HepG2 (cell line): ENCODE results near the gene SIDT1. TPM values are rescaled to one million over a fixed set of nuclear protein-coding genes. Genes with fewer than 3 reads are reported as not detected.

Source experiments
- ATAC-seq: fragments of 200-7000 bp; cut with Tn5 transposase; 3 replicates; pipeline ENCODE4 v1.9.1; 2020; ENCODE audit warnings: mild to moderate bottlenecking, moderate library complexity
- BruUV-seq: library from RNA; stranded (reverse); fragments of 400-500 nt; replicated peaks from 2 replicates; lab custom pipeline; 2021; lab: Mats Ljungman, UMichigan
- CTCF ChIA-PET: fragments of 300-600 bp; formaldehyde crosslinking; extraction: SDS; loops from one replicate; lab custom pipeline; 2021; ENCODE audit warnings: low total read pairs, inconsistent platforms, low intra/inter-chr PET ratio; lab: Yijun Ruan, JAX
- POLR2A ChIA-PET: fragments of 350-600 bp; sonication (Branson Sonifier 250); formaldehyde crosslinking; loops from one replicate; lab custom pipeline; 2020; ENCODE audit warnings: antibody characterized with exemption, inconsistent platforms; lab: Yijun Ruan, JAX
- DNase-seq: peaks from one replicate; pipeline ENCODE4 v3.0.0-alpha.2; 2015; ENCODE audit warnings: low spot score
- FAIRE-seq: peaks from 3 replicates; lab custom pipeline; 2011; peaks lifted over from hg19 to GRCh38; lab: Jason Lieb, UNC
- H2AFZ ChIP-seq: one replicate; pipeline ENCODE4 v1.6.1; 2011; ENCODE audit warnings: low read length, inconsistent platforms
- H3K27ac ChIP-seq: fragments of 300-600 bp; 3 replicates; pipeline ENCODE4 v1.8.0; 2011; ENCODE audit warnings: mixed run types, mild to moderate bottlenecking, mixed read lengths, low read length, inconsistent platforms; ENCODE audit not compliant: insufficient read depth; ENCODE audit errors: extremely low read length
- H3K27me3 ChIP-seq, 2 experiments: fragments of 200-600 bp in 1 of 2; 2 replicates in 1 of 2; 3 replicates in 1 of 2; pipeline versions ENCODE4 v1.6.0 to v1.8.0; 2011; ENCODE audit warnings: low read length in 2 of 2, mild to moderate bottlenecking in 2 of 2, moderate library complexity in 2 of 2, inconsistent platforms in 1 of 2; ENCODE audit not compliant: insufficient read depth in 2 of 2, control insufficient read depth in 1 of 2
- H3K36me3 ChIP-seq, 2 experiments: fragments of 200-600 bp in 1 of 2; replicated peaks in 1 of 2; 2 replicates in 1 of 2; 3 replicates in 1 of 2; pipeline versions ENCODE4 v1.5.1 to v1.8.0; 2011; ENCODE audit warnings: low read length in 2 of 2, inconsistent platforms in 1 of 2; ENCODE audit not compliant: insufficient read depth in 2 of 2, control insufficient read depth in 1 of 2
- H3K4me1 ChIP-seq: 2 replicates; pipeline ENCODE4 v1.5.1; 2012; ENCODE audit warnings: low read length, inconsistent platforms; ENCODE audit not compliant: insufficient read depth
- H3K4me2 ChIP-seq: 2 replicates; pipeline ENCODE4 v1.6.0; 2011; ENCODE audit warnings: low read depth, low read length, inconsistent platforms
- H3K4me3 ChIP-seq, 3 experiments: fragments of 200-600 bp in 1 of 3; sonication (generic), shearing (Covaris generic) in 1 of 3; replicated peaks in 1 of 3; 2 replicates each; pipeline ENCODE4 v1.5.1; 2011 to 2016; ENCODE audit warnings: low read length in 3 of 3, inconsistent platforms in 2 of 3, low read depth in 2 of 3, mild to moderate bottlenecking in 2 of 3, control low read depth in 1 of 3, mixed read lengths in 1 of 3; ENCODE audit not compliant: insufficient read depth in 1 of 3
- H3K79me2 ChIP-seq: one replicate; pipeline ENCODE4 v1.6.1; 2011; ENCODE audit warnings: low read length, inconsistent platforms; ENCODE audit not compliant: insufficient read depth
- H3K9ac ChIP-seq: 2 replicates; pipeline ENCODE4 v1.6.0; 2011; ENCODE audit warnings: mild to moderate bottlenecking, low read depth, low read length, inconsistent platforms; ENCODE audit not compliant: insufficient read depth
- H3K9me3 ChIP-seq: 2 replicates; pipeline ENCODE4 v1.5.1; 2012; ENCODE audit warnings: mild to moderate bottlenecking, low read length
- H4K20me1 ChIP-seq: 2 replicates; pipeline ENCODE4 v1.6.0; 2011; ENCODE audit warnings: inconsistent platforms, mild to moderate bottlenecking, low read length, moderate library complexity; ENCODE audit not compliant: insufficient read depth
- DPF2 ChIP-seq: sonication (generic); formaldehyde crosslinking; IDR thresholded peaks from 2 replicates; pipeline ENCODE4 v1.4.0; 2020; ENCODE audit warnings: mild to moderate bottlenecking, low read depth, missing genetic modification reagents, borderline replicate concordance
- EP300 ChIP-seq, 3 experiments: sonication (generic) in 1 of 3; formaldehyde crosslinking in 1 of 3; IDR thresholded peaks; 2 replicates each; pipeline versions ENCODE4 v1.5.1 to v1.6.1; 2011 to 2020; ENCODE audit warnings: low read depth in 2 of 3, low read length in 2 of 3, borderline replicate concordance in 1 of 3, improper control_type of control experiment in 1 of 3, mild to moderate bottlenecking in 1 of 3, missing genetic modification reagents in 1 of 3, moderate library complexity in 1 of 3
- FOSL1 ChIP-seq: sonication (generic); formaldehyde crosslinking; IDR thresholded peaks from 2 replicates; pipeline ENCODE4 v1.9.0; 2021; ENCODE audit warnings: missing genetic modification reagents, borderline replicate concordance
- FOXA3 ChIP-seq: IDR thresholded peaks from 2 replicates; pipeline ENCODE4 v1.6.1; 2016; ENCODE audit warnings: missing genetic modification reagents, missing compliant biosample characterization
- KAT7 ChIP-seq: IDR thresholded peaks from 2 replicates; pipeline ENCODE4 v1.6.1; 2018; ENCODE audit warnings: borderline replicate concordance, missing compliant biosample characterization
- LCORL ChIP-seq, 2 experiments: fragments of 450-650 bp in 1 of 2; sonication (generic) in 1 of 2; formaldehyde crosslinking in 1 of 2; IDR thresholded peaks; 2 replicates each; pipeline versions ENCODE4 v1.5.0 to v1.6.1; 2017 to 2020; ENCODE audit warnings: antibody characterized with exemption in 1 of 2, missing genetic modification reagents in 1 of 2
- MZF1 ChIP-seq: sonication (generic); formaldehyde crosslinking; IDR thresholded peaks from 2 replicates; pipeline ENCODE4 v1.8.1; 2023; ENCODE audit warnings: mild to moderate bottlenecking, missing genetic modification reagents, borderline replicate concordance
- NKX3-1 ChIP-seq: sonication (generic); formaldehyde crosslinking; IDR thresholded peaks from 2 replicates; pipeline ENCODE4 v1.5.0; 2020; ENCODE audit warnings: missing genetic modification reagents
- PPARG ChIP-seq: conservative IDR thresholded peaks from 2 replicates; pipeline ENCODE4 v1.6.1; 2016; ENCODE audit warnings: missing biosample characterization, missing genetic modification reagents
- ZNF17 ChIP-seq: sonication (generic); formaldehyde crosslinking; IDR thresholded peaks from 2 replicates; pipeline ENCODE4 v1.5.0; 2020; ENCODE audit warnings: mild to moderate bottlenecking, missing genetic modification reagents
- ZNF264 ChIP-seq: sonication (generic); formaldehyde crosslinking; IDR thresholded peaks from 2 replicates; pipeline ENCODE4 v1.4.0; 2020; ENCODE audit warnings: missing genetic modification reagents
- in situ Hi-C: cut with HindIII; loops from 2 replicates; pipeline ENCODE4 v1.10.0; 2017; ENCODE audit warnings: low pct_unique_long_range_greater_than_20kb; ENCODE audit not compliant: extremely low pct_ligation_motif_present
- intact Hi-C: fragments of 100-400 bp; cut with micrococcal nuclease; formaldehyde crosslinking; loops from one replicate; pipeline ENCODE4 v1.10.0; 2022; ENCODE audit not compliant: unreplicated experiment
- polyA plus RNA-seq, 8 experiments: library from polyadenylated mRNA; depleted of rRNA in 3 of 8; stranded (reverse) in 7 of 8; unstranded in 1 of 8; fragments of >200 nt; fragmentation: Illumina TruSeq in 4 of 8; extraction: Trizol in 4 of 8; gene quantifications; 2 replicates each; pipeline versions ENCODE4 v1.2.1 to v1.2.3, GENCODE V29; 2011 to 2016; ENCODE audit warnings: low read depth in 4 of 8, missing spikeins in 1 of 8, mixed read lengths in 1 of 8; ENCODE audit not compliant: insufficient read depth in 1 of 8
- total RNA-seq, 5 experiments: library from RNA; depleted of rRNA; stranded (reverse); fragments of >200 nt; fragmentation: Illumina TruSeq; extraction: Trizol; gene quantifications; 2 replicates each; pipeline ENCODE4 v1.2.3, GENCODE V29; 2016; ENCODE audit warnings: low read depth in 1 of 5
- TF ChIP-seq, protein P1 (sequence below), 2 experiments: sonication (generic) in 1 of 2; formaldehyde crosslinking in 1 of 2; IDR thresholded peaks; 2 replicates each; pipeline versions ENCODE4 v1.4.0 to v1.6.1; 2016 to 2020; ENCODE audit warnings: borderline replicate concordance in 1 of 2, low read depth in 1 of 2, mild to moderate bottlenecking in 1 of 2, missing genetic modification reagents in 1 of 2
- TF ChIP-seq, protein P2 (sequence below): sonication (generic); formaldehyde crosslinking; IDR thresholded peaks from 2 replicates; pipeline ENCODE4 v1.8.0; 2022; ENCODE audit warnings: mild to moderate bottlenecking, missing genetic modification reagents, borderline replicate concordance
- TF ChIP-seq, protein P3 (sequence below): sonication (generic); formaldehyde crosslinking; IDR thresholded peaks from 2 replicates; pipeline ENCODE4 v1.4.0; 2020; ENCODE audit warnings: missing genetic modification reagents
- TF ChIP-seq, protein P4 (sequence below): sonication (generic); formaldehyde crosslinking; IDR thresholded peaks from 2 replicates; pipeline ENCODE4 v1.5.0; 2020; ENCODE audit warnings: missing genetic modification reagents

Gene SIDT1
- total and polyA plus RNA-seq, 2 of the 13 experiments (the other 11 are each of a cell fraction or from before 2014, with no cell fraction given), result 0.07 TPM

DNA sequence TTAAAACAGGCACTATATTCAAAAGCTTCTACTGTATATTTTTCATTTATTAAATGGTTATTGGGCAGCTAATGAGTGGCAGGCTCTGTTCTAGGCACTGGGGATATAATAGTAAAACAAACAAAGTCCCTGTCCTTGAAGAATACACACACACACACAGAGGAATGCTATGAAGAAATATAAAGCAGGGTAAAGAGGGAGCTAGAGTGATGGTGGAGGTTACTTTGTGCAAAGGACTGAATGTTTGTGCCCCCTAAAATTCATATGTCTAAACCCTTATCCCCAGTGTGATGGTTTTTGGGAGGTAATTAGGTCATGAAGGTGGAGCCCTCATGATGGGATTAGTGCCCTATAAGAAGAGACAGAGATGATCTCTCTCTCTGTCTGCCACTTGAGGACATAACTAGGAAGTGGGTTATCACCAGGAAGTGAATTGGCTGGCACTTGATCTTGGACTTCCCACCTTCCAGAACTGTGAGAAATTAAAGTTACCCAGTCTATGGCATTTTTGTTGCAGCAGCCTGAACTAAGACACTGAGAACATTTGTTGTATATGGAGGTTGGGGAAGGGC lies 132.3 kb downstream of the SIDT1 start:
- POLR2A ChIA-PET, result interaction anchor here (2.8 to 4.0 kb wide), 2 partner anchors 31 to 81 kb away, joined by 22 to 58 read pairs; partner anchors contain the start of genes ATP6V1A, NAA50 and USF3
- CTCF ChIA-PET, result no interaction called here
- no peak for TF ChIP-seq DPF2 (CRISPR knock-in tag)
- TF ChIP-seq, protein P1, sequence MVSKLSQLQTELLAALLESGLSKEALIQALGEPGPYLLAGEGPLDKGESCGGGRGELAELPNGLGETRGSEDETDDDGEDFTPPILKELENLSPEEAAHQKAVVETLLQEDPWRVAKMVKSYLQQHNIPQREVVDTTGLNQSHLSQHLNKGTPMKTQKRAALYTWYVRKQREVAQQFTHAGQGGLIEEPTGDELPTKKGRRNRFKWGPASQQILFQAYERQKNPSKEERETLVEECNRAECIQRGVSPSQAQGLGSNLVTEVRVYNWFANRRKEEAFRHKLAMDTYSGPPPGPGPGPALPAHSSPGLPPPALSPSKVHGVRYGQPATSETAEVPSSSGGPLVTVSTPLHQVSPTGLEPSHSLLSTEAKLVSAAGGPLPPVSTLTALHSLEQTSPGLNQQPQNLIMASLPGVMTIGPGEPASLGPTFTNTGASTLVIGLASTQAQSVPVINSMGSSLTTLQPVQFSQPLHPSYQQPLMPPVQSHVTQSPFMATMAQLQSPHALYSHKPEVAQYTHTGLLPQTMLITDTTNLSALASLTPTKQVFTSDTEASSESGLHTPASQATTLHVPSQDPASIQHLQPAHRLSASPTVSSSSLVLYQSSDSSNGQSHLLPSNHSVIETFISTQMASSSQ (IDR thresholded peaks at IDR 0.05; ENCODE audit: low read depth), result no peak
- TF ChIP-seq, protein P1 (CRISPR knock-in tag; IDR thresholded peaks at IDR 0.05; ENCODE audit: borderline replicate concordance), result no peak
- no peak for TF ChIP-seq NKX3-1 (CRISPR knock-in tag)
- peak; percentile 95 for TF ChIP-seq ZNF264 (CRISPR knock-in tag)
- no peak for TF ChIP-seq MZF1 (CRISPR knock-in tag)
- TF ChIP-seq, protein P2, sequence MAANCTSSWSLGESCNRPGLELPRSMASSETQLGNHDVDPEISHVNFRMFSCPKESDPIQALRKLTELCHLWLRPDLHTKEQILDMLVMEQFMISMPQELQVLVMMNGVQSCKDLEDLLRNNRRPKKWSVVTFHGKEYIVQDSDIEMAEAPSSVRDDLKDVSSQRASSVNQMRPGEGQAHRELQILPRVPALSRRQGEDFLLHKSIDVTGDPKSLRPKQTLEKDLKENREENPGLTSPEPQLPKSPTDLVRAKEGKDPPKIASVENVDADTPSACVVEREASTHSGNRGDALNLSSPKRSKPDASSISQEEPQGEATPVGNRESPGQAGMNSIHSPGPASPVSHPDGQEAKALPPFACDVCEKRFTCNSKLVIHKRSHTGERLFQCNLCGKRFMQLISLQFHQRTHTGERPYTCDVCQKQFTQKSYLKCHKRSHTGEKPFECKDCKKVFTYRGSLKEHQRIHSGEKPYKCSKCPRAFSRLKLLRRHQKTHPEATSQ (CRISPR knock-in tag), result 0 out of 2 replicates have a peak, but pooled peaks have one; percentile 13
- TF ChIP-seq, protein P3, sequence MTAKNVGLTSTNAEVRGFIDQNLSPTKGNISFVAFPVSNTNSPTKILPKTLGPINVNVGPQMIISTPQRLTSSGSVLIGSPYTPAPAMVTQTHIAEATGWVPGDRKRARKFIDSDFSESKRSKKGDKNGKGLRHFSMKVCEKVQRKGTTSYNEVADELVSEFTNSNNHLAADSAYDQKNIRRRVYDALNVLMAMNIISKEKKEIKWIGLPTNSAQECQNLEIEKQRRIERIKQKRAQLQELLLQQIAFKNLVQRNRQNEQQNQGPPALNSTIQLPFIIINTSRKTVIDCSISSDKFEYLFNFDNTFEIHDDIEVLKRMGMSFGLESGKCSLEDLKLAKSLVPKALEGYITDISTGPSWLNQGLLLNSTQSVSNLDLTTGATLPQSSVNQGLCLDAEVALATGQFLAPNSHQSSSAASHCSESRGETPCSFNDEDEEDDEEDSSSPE, result 0 out of 2 replicates have a peak, but pooled peaks have one; percentile 16
- TF ChIP-seq PPARG, result no peak
- 0 out of 4 replicates have a peak, but pooled peaks of 1 of the 2 experiments have one; percentile 7 for TF ChIP-seq EP300 (IDR thresholded peaks at IDR 0.05; ENCODE audit: low read depth in 2 of 2, low read length in 2 of 2)
- no peak for TF ChIP-seq EP300 (CRISPR knock-in tag; IDR thresholded peaks at IDR 0.05; ENCODE audit: borderline replicate concordance)
- no peak for TF ChIP-seq LCORL (IDR thresholded peaks at IDR 0.05)
- TF ChIP-seq LCORL (CRISPR knock-in tag; IDR thresholded peaks at IDR 0.05), result no peak
- TF ChIP-seq ZNF17 (CRISPR knock-in tag), result no peak
- TF ChIP-seq KAT7 (CRISPR knock-in tag), result 0 out of 2 replicates have a peak, but pooled peaks have one; percentile 33
- TF ChIP-seq FOXA3 (CRISPR knock-in tag), result 0 out of 2 replicates have a peak, but pooled peaks have one; percentile 41
- TF ChIP-seq, protein P4, sequence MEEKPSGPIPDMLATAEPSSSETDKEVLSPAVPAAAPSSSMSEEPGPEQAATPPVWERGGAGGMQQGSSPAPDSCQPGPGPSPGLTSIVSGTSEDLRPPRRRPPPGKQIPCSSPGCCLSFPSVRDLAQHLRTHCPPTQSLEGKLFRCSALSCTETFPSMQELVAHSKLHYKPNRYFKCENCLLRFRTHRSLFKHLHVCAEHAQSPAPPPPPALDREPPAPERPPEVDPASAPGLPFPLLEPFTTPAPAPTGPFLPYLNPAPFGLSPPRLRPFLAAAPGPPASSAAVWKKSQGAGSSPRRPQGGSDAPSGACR (CRISPR knock-in tag), result no peak
- TF ChIP-seq FOSL1 (CRISPR knock-in tag), result no peak

More for the DNA sequence above, 132.3 kb downstream of the SIDT1 start:
- Histone ChIP-seq H3K9ac (peak overlapping the region; percentile 24; the same call in 1 of the 2 replicates), H3K9me3 (no peaks in the 10 kb centered on the region), H3K4me2 (peak overlapping the region; percentile 79), H3K27me3 (no peaks in the 10 kb centered on the region), H2AFZ (no peak overlapping the region), H3K79me2 (peaks cover 4% of the 10 kb centered on the region), H3K36me3 (peaks cover 11 to 15% of the 10 kb centered on the region in 2 experiments), H3K27ac (peak overlapping the region; percentile 88), H4K20me1 (no peaks in the 10 kb centered on the region), H3K4me1 (peaks cover 42% of the 10 kb centered on the region), H3K4me3 (peak overlapping the region in 2 of 3 experiments; percentile 3 to 33; a peak in 1 of 6 replicates)
- no TSS peak for BruUV-seq
- in situ Hi-C loops (no loop called here), intact Hi-C loops (no loop called here)
- peak; percentile 25 for DNase-seq
- no peak for ATAC-seq
- no peak for FAIRE-seq
